Uterus (tissue), 4 donors: ENCODE measurements around the gene GTF2F1. TPM values are rescaled to one million over a fixed set of nuclear protein-coding genes. Genes with fewer than 3 reads are reported as not detected.

ENCODE experiments used
- DNase-seq, 2 donors: peaks; one replicate each; pipeline ENCODE4 v3.0.0-alpha.2; 2019 to 2020
- H3K27ac ChIP-seq, 2 donors: fragments of 200-600 bp; sonication (generic); 1 replicate in 1 of 2; 2 replicates in 1 of 2; pipeline ENCODE4 v1.5.1; 2016 to 2018
- H3K27me3 ChIP-seq, 2 donors: fragments of 200-600 bp; sonication (generic); one replicate each; pipeline ENCODE4 v1.5.1; 2018 to 2019; ENCODE audit warnings: control low read depth in 1 of 2
- H3K36me3 ChIP-seq, 2 donors: fragments of 200-600 bp; sonication (generic); one replicate each; pipeline ENCODE4 v1.5.1; 2019; ENCODE audit warnings: control low read depth in 1 of 2
- H3K4me1 ChIP-seq, 2 donors: fragments of 200-600 bp; sonication (generic); one replicate each; pipeline ENCODE4 v1.5.1; 2018 to 2019; ENCODE audit warnings: control low read depth in 1 of 2
- H3K4me3 ChIP-seq, 2 donors: fragments of 200-600 bp; sonication (generic); 1 replicate in 1 of 2; 2 replicates in 1 of 2; pipeline ENCODE4 v1.5.1; 2018 to 2019; ENCODE audit warnings: mild to moderate bottlenecking in 1 of 2
- H3K9me3 ChIP-seq, 2 donors: fragments of 200-600 bp; sonication (generic); one replicate each; pipeline ENCODE4 v1.5.1; 2019; ENCODE audit warnings: control low read depth in 1 of 2
- POLR2A ChIP-seq, 2 donors: fragments of 450-650 bp; IDR thresholded peaks; one replicate each; pipeline ENCODE4 v1.6.1; 2016; ENCODE audit warnings: antibody characterized with exemption in 2 of 2, mild to moderate bottlenecking in 1 of 2, moderate library complexity in 1 of 2
- intact Hi-C: fragments of 100-400 bp; cut with DNase I; formaldehyde crosslinking; loops from one replicate; pipeline ENCODE4 v1.15.1; 2023; ENCODE audit warnings: low total_unique reads
- total RNA-seq, 4 donors: library from RNA; depleted of rRNA in 3 of 4; stranded (reverse); fragments of >200 nt in 3 of 4; gene quantifications; one replicate each; pipeline versions ENCODE4 v1.1.0 to v1.2.4, GENCODE V29; 2014 to 2023
- TF ChIP-seq, protein P1 (sequence below), 4 experiments: fragments of 200-600 bp in 2 of 4; fragments of 450-650 bp in 2 of 4; sonication (generic) in 2 of 4; IDR thresholded peaks; one replicate each; pipeline ENCODE4 v1.5.1; 2016 to 2019; ENCODE audit warnings: antibody characterized with exemption in 4 of 4, mild to moderate bottlenecking in 2 of 4, moderate library complexity in 1 of 4
- donor health status: DM: yes; HTN: yes; CAD: no.

GTF2F1 gene
- total RNA-seq, 4 donors from 2014 or later: 38.2 to 82.2 (median 61.8) TPM

- intact Hi-C loops: no loop called here
- peak overlapping the region in 1 of 2 donors; percentile 100 for H3K27ac ChIP-seq
- no peak overlapping the region for H3K4me3 ChIP-seq
- DNase-seq: no peak
- no peaks in the 10 kb centered on the region for H3K27me3 ChIP-seq
- H3K9me3 ChIP-seq: no peaks in the 10 kb centered on the region
- H3K4me1 ChIP-seq: peaks cover 0 to 9% of the 10 kb centered on the region in 2 donors
- no peak for TF ChIP-seq POLR2A (IDR thresholded peaks at IDR 0.05)
- TF ChIP-seq, protein P1, sequence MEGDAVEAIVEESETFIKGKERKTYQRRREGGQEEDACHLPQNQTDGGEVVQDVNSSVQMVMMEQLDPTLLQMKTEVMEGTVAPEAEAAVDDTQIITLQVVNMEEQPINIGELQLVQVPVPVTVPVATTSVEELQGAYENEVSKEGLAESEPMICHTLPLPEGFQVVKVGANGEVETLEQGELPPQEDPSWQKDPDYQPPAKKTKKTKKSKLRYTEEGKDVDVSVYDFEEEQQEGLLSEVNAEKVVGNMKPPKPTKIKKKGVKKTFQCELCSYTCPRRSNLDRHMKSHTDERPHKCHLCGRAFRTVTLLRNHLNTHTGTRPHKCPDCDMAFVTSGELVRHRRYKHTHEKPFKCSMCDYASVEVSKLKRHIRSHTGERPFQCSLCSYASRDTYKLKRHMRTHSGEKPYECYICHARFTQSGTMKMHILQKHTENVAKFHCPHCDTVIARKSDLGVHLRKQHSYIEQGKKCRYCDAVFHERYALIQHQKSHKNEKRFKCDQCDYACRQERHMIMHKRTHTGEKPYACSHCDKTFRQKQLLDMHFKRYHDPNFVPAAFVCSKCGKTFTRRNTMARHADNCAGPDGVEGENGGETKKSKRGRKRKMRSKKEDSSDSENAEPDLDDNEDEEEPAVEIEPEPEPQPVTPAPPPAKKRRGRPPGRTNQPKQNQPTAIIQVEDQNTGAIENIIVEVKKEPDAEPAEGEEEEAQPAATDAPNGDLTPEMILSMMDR (IDR thresholded peaks at IDR 0.05): no peak
- H3K36me3 ChIP-seq: no peaks in the 10 kb centered on the region
Measured at GRCh38 chr19:6374711-6375410, 18.1 kb downstream of the GTF2F1 start.

DNA sequence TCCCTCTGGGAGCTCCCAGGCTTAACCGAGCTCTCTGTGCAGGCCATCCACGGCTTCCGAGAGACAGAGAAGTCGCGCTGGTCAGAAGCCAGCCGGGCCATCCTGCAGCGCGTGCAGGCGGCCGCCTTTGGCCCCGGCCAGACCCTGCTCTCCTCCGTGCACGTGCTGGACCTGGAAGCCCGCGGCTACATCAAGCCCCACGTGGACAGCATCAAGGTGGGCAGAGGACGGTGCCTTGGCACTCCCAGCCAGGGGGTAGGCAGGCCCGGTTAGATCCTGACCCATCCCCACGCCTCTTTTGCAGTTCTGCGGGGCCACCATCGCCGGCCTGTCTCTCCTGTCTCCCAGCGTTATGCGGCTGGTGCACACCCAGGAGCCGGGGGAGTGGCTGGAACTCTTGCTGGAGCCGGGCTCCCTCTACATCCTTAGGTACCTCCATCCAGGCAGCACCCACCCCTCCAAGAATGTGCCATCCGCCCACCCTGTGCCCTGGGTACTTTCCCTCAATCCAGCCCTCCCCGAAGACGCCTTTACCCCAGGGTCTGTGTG lies 18.7 kb downstream of the GTF2F1 start:
- intact Hi-C loops: no loop called here
- Histone ChIP-seq H3K27ac (peak overlapping the region; percentile 97 to 100), H3K4me3 (no peak overlapping the region), H3K27me3 (no peaks in the 10 kb centered on the region), H3K36me3 (no peaks in the 10 kb centered on the region), H3K9me3 (no peaks in the 10 kb centered on the region), H3K4me1 (peaks cover 0 to 9% of the 10 kb centered on the region in 2 donors)
- TF ChIP-seq POLR2A (IDR thresholded peaks at IDR 0.05): no peak
- TF ChIP-seq, protein P1 (IDR thresholded peaks at IDR 0.05): no peak
- peak; percentile 35 to 39 for DNase-seq

DNA sequence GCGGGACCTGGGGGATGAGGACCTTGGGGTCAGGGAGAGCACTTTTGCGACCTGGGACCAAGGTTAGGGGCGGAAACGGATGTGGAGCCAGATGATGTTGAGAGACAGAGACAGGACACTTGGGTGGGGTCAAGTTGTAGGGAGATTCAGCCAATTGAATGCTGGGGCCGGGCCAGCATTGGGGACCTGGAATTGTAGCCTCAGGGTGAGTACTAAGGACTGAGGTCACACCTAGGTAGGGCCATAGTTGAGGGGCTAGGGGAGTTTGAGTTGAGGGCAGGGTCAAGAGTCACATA lies 19.2 kb downstream of the GTF2F1 start:
- Histone ChIP-seq H3K27ac (peak overlapping the region; percentile 97 to 100), H3K4me3 (peak overlapping the region; percentile 96), H3K9me3 (no peaks in the 10 kb centered on the region), H3K27me3 (no peaks in the 10 kb centered on the region), H3K36me3 (no peaks in the 10 kb centered on the region), H3K4me1 (peaks cover 0 to 9% of the 10 kb centered on the region in 2 donors)
- intact Hi-C loops: no loop called here
- DNase-seq: no peak
- TF ChIP-seq, protein P1 (IDR thresholded peaks at IDR 0.05): no peak
- no peak for TF ChIP-seq POLR2A (IDR thresholded peaks at IDR 0.05)

- intact Hi-C loops: no loop called here
- Histone ChIP-seq H3K4me3 (peak overlapping the region; percentile 96), H3K36me3 (no peaks in the 10 kb centered on the region), H3K27me3 (no peaks in the 10 kb centered on the region), H3K27ac (peak overlapping the region; percentile 97 to 100), H3K9me3 (no peaks in the 10 kb centered on the region), H3K4me1 (peaks cover 0 to 9% of the 10 kb centered on the region in 2 donors)
- TF ChIP-seq, protein P1 (IDR thresholded peaks at IDR 0.05): no peak
- TF ChIP-seq POLR2A (IDR thresholded peaks at IDR 0.05): no peak
- DNase-seq: peak; percentile 99
Measured at GRCh38 chr19:6373096-6373812, 19.7 kb downstream of the GTF2F1 start.

- peak within 1 kb of the TSS; percentile 97 to 100 for H3K27ac ChIP-seq
- no peaks in the 10 kb centered on the region for H3K27me3 ChIP-seq
- intact Hi-C loops: no loop called here
- TF ChIP-seq, protein P1 (IDR thresholded peaks at IDR 0.05): peak in 1 of 4 experiments; percentile 9
- TF ChIP-seq POLR2A (IDR thresholded peaks at IDR 0.05): peak in 1 of 2 donors; percentile 69
- H3K36me3 ChIP-seq: no peaks in the 10 kb centered on the region
- H3K4me3 ChIP-seq: peak within 1 kb of the TSS; percentile 96
- peak; percentile 97 to 100 for DNase-seq
- H3K9me3 ChIP-seq: no peaks in the 10 kb centered on the region
- H3K4me1 ChIP-seq: peaks cover 0 to 9% of the 10 kb centered on the region in 2 donors
Measured at GRCh38 chr19:6372594-6373095, 20.3 kb downstream of the GTF2F1 start, which contains the start of gene ALKBH7. Gene ALKBH7, plus strand, starts transcription at chr19:6372794. Its CDS starts 27 bp downstream, at chr19:6372821.
